Epidermal melanocyte (primary cell): ENCODE data around the gene HPCAL1.
"Not testable (repeated sequence)": the region's sequence is repeated elsewhere in the genome, so short reads cannot be mapped to it uniquely, and the experiment has no call there.

Experiments
- DNase-seq: peaks from one replicate; pipeline ENCODE4 v3.0.0; 2011; ENCODE audit warnings: low spot score; ENCODE audit not compliant: insufficient read length

The HPCAL1 gene

DNA sequence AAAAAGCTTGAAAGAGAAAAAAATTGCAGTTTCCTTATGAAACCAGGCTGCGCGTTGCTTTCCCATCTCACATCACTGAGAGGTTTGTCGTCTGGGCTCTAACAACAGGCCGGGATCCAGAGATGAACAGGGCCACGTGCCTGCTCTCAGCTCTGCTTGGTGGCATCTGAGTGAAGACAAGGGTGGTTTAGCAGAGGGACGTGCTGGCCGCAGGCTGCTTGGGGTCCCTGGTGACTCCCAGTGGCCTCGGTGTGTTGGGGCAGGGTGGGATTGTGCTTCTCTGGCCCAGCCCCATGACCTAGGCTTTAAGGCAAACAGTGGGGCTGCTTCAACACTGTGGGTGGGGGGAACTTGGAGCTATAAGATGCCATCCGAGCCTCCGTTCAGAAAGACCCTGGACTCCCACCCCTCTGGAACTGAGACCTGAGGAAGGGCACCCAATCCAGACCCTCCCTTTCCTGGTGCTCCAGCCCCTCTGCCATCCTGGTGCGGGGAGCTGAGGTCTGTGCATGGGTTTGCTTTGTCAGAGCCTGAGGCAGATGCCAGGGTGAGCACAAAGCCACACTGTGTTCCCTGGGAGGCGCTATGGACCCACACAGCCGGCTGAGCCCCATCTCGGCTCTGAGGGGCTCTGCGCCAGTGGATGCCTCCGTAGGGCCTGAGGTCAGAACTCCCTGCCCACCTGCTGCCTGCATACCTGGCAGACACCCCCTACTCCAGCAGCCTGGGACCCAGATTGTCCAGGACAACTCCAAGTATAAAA lies 18.4 kb upstream of the HPCAL1 start:
- DNase-seq: no peak

DNA sequence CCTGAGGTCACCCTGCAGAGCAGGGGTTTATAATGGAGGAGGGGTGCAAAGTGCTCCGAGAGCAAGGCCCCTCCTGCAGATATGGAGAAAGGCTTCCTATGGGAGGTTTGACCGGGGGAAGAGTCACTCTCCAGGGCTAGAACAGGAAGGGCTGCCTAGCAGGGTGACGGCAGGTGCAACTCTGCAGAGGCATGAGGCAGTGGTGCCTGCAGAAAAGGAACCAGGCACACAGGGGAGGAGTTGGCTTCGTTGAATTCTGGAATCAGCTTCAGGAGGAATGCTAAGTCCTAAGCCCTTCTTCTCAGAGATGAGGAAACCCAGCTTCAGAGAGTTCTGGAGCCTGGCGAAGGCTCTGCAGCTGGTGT lies 17.5 kb upstream of the HPCAL1 start:
- no peak for DNase-seq

DNA sequence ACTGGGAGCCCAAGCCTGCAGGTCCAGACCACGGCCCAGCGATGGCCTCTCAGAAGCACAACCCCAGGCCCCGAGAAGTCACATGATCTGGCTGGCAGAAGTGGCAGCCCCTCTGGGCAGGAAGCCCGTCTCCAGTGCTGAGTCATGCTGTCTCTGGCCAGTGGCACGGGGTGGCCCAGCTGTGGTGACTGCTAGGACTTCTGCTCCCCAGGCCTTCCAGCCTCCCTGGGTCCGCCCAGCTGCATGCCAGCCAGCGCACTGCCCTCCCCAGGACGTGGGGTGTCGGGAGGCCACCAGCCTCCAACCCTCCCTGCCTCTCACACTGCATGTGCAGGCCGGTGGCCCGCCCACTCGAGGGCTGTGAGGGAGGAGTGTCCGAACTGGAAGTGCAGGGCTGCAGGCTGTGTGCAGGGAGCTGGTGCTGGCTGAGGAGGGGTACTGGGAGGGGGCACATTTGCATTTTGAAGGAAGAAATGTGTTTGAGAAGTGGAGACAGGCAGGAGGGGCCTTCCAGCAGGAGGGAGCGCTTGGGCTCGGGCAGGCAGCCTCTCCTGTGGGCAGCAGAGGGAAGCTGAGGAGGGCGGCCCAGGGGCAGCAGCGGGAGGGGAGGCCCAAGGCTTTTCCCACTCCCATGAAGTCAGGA lies 17.0 kb upstream of the HPCAL1 start:
- DNase-seq: peak; percentile 81

DNA sequence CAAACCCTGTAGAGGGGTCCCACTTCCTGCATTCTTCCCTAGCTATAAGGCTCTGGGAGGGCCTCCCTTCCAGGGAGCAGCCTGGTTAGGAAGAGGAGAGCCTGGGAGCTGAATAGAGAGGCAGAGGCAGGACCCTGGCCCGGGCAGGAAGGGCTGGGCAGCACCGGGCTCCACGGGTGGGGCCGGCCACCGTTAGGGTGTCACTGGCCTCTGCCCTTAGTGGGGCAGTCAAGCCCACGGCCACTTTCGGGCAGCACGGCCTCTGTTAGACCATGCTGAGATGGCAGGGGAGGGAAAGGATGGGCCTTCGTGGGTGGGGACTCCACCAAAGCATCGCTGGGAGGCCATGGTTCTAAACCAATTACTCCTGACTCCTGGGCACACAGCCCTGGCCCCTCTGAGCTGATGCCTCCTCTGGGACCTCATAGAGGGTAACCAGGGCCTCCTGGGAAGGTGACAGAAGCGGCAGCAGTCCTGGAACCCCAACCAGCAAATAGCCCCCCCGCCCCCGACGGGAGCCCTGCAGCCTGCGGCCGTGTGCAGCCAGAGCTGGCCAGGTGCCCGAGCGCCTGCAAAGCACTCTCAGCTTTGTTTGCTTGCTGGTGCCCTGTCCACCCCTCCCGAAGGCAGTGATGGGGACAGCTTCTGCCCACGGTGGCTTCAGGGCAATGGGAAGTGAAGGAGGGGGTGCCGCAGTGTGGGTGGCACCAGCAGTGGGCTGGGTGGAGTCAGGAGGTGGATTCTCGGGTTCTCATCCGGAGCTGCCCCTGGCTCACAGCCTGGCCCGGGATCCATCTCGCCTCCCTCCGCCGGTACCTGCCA lies 16.3 kb upstream of the HPCAL1 start:
- no peak for DNase-seq

- no peak for DNase-seq
Measured at GRCh38 chr2:10287761-10288160, 14.9 kb upstream of the HPCAL1 start.

- no peak for DNase-seq
Measured at GRCh38 chr2:10288606-10289005, 14.1 kb upstream of the HPCAL1 start.

DNA sequence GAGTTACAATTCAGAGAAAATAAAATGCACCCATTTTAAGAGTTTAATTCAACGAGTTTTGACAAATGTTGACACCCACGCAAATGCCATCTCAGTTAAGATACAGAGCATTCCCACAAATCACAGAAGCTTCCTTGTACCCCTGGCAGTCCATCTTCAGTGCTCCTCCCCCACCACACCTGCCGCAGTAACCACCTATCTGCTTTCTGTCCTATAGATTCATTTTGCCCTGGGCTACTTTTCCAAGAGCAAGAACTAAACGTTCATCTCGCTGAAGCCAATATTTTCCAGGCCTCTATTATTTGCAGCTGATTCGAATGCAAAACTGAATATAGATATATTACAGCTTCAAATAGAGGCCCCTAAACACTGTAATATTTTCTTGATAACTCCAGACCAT lies 13.4 kb upstream of the HPCAL1 start:
- DNase-seq: no peak

DNA sequence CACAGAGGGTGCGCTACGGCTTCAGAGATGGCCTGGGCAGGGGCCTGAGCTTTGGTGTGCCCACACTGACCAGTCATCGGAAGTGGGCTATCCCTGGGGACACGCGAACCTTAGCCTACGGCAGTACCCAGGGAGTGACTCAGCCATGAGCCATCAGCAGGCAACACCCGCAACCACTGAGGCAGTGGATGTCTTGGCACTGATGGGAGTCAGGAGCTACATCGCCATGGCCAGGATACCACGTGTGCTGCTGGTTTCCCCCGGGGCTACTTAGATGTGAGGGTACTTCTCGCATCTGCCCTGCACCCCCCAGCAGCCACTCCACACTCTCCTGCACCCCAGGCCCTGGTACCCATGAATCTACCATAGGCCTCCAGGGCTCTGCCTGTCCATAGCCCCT lies 12.8 kb upstream of the HPCAL1 start:
- no peak for DNase-seq

GRCh38 chr2:10291376-10291775 lies 11.3 kb upstream of the HPCAL1 start:
- not testable (repeated sequence) for DNase-seq

DNA sequence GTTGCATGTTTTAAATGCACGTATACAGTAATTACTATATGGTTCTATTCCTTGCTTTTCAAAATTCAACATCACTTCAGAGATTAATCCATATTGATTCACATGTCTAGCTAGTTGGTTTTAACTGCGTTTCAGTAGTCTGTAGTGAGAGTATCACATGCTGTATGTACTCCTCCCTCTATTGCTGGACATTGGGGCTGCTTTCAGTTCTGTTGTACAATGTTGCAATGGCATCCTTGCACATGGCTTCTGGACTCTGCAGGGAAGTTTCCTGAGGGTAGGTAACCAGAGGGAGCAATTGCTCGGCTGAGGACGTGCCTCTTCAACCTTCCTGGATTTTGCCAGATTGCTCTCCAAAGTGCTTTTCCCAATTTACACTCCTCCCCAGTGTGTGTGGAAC lies 10.7 kb upstream of the HPCAL1 start:
- no peak for DNase-seq

- no peak for DNase-seq
Measured at GRCh38 chr2:10293603-10294002, 9.1 kb upstream of the HPCAL1 start.

- no peak for DNase-seq
Measured at GRCh38 chr2:10294077-10294476, 8.6 kb upstream of the HPCAL1 start.

DNA sequence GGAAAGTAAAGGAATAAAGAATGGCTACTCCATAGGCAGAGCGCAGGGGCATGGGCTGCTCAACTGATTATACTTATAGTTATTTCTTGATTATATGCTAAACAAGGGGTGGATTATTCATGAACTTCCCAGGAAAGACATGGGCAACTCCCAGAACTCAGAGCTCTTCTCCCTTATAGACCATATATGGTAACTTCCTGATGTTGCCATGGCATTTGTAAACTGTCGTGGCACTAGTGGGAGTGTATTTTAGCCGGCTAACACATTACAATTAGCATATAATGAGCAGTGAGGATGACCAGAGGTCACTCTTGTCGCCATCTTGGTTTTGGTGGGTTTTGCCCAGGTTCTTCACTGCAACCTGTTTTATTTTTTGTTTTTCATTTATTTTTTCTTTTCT lies 7.1 kb upstream of the HPCAL1 start:
- DNase-seq: not testable (repeated sequence)

DNA sequence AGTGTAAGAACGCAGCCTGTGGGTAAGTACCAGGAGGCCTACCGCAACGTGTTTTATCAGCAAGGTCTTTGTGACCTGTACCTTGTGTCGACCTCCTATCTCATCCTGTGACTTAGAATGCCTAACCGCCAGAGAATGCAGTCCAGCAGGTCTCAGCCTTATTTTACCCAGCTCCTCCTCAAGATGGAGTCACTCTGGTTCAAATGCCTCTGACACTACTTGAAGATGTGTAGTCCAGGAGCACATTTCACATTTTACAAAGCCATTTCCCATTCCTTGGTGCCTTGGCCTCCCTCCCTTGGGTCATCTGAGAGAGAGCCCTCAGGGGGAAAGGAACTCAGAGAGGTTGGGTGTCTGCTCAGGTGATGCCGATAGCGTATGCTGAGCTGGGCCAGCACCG lies 6.6 kb upstream of the HPCAL1 start:
- DNase-seq: no peak

GRCh38 chr2:10297191-10297830 lies 5.4 kb upstream of the HPCAL1 start:
- DNase-seq: no peak

DNA sequence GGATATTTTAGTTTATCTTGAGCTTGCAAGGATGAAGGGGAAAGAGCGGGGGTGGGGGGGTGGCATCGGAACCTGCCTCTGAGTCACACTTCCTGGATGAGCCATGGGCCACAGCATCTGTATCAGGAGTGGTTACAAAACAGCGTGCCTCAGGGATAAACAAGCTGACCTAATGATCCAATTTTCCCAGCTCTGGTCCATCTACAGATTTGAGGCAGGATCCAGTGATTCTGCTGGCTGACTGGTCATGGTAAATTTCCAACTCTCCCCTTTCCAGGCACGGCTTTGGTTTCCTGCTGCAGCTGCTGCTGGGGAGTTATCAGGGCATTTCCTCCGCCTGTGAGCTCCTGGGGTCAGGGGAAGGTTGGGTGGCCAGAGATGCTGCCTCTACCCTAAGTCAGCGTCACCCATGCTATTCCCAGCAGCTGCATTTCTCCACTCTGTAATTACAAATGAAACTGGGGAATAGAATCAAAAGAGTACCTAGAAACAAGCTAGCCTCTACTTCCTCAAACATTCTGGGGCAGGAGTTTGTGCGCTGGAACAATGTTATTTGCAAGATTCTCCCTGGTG lies 4.7 kb upstream of the HPCAL1 start:
- peak; percentile 71 for DNase-seq

DNA sequence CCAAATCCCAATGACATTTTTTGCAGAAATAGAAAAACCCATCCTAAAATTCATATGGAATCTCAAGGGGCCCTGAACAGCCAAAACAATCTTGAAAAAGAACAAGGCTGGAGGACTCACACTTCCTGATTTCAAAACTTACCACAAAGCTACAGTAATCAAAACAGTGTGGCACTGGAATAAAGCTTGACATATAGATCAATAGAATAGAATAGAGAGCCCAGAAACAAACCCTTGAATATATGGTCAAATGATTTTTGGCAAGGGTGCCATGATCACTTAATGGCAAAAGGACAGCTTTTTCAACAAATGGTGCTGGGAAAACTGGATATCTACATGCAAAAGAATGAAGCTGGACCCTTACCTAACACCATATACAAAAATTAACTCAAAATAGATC lies 3.9 kb upstream of the HPCAL1 start:
- DNase-seq: not testable (repeated sequence)

DNA sequence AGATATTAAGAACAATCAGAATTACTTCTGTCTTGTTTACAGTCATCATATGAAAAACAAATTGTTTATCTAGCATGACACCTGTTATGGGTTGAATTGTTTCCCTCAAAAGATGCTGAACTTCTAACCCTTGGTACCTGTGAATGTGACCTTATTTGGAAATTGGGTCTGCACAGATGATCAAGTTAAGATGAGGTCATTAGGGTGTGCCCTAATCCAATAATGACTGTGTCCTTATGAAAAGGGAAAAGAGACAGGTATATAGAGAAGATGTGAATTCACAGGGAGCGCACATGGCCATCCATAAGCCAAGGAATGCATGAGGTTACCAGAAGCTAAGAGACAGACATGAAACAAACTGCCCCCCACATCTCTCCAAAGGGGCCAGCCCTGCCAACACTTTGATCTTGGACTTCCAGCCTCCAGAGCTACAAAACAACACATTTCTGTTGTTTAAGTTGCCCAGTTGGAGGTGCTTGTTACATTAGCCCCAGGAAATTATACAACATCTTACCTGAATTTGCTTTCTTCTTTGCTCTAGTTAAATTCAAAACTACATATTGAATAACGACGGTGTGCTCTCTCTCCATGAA lies 2.3 kb upstream of the HPCAL1 start:
- DNase-seq: no peak

DNA sequence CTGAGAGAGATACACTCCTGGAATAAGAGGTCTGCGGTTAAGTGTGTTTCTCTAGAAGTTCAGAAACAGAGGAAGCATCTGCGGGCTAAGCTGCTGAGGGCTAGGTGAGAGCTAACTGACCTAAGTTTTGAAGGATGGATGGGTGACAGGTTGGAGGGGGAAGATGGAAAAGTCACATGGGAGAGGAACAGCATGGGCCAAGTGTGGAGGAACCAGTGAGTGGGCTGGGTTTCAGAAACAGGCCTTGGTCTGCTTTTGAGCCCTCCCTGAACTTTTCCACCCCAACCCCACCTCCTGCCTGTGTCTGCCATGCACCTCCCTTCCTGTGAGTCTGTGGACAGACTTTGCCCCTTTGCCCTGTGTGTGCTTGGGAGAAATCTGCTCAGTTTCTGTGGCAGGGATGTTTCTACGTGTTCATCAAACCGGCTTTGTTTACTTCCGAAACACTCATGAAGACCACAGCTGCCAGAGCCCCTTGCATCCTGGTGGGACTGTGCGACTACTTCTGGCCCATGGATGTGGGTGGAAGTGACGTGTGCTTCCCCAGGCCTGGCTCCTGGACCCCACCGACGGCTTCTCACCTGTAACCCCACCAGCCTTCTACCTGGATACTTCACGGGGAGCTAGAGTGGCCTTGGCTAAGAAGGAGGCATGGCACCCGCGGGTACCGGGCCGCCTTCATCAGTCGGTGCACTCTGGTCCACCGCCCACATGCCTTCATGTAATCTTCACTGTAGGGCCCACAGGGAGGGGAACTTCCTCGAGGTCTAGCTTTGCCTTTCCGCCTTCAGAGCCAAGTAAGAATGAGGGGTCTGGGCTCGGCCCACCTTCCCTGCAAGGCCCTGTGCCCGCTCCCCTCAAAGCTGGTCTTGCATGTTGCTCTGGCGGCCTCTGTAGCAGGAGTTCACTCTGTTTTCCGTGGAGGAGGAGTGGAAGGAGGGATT lies 1.4 kb upstream of the HPCAL1 start:
- no peak for DNase-seq

DNA sequence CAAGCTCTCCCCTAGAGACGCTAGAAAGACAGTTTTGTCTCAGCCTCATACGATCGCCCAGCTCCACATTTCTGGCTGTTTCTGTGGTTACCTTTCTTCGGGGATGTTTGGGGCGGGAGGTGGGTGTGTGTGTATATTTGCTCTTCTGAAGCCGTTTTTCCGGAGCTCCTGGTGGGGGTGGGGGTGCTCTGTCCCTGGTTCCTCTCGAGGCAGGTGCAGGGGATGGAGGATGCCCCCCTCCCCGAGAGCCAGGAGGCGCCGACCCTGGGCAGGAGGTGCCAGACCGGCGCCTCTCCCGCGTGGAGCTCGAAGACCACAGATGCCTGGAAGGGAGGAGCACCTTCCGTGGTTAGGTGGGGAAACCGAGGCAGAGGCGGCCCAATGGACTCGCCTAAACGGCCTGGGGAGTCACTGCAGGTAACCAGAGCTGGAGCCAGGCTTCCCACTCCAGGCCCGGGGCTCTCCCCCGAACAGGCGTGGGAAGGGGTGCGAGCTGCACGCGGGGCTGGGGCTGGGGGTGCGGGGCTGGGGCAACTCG lies 694 bp upstream of the HPCAL1 start:
- no peak for DNase-seq
